Hematopoietic multipotent progenitor cell treated with erythropoietin and hydrocortisone succinate and interleukin-3 and kit ligand, for 8 days (in vitro differentiated cells): Measurements from ENCODE around the gene THYN1.
"Not testable (repeated sequence)": the region's sequence is repeated elsewhere in the genome, so short reads cannot be mapped to it uniquely, and the experiment has no call there.

Source experiments
- DNase-seq: peaks from one replicate; pipeline ENCODE4 v3.0.0-alpha.2; 2015

The THYN1 gene

GRCh38 chr11:134273317-134273712 is 20.2 kb upstream of the THYN1 start:
- DNase-seq = no peak

GRCh38 chr11:134272381-134273316 is 19.5 kb upstream of the THYN1 start:
- DNase-seq = no peak

GRCh38 chr11:134271978-134272377 is 18.8 kb upstream of the THYN1 start:
- no peak for DNase-seq

DNA sequence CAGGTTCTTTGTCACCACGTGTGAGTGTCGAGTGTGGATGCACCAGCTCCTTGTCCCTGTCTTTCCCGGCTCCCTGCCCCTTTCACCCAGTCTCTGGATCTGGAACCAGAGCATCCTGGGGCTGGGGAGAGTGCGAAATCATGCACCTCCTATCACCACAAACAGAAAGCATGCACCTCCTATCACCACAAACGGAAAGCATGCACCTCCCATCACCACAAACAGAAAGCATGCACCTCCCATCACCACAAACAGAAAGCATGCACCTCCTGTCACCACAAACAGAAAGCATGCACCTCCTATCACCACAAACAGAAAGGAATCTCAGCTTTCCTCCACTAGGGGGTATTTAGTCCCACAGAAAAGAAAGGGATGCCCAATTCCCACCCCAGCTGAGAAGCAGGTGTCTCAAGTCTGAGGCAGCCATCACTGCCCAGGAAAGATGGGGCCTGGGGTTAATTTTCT is 17.1 kb upstream of the THYN1 start:
- DNase-seq = no peak

GRCh38 chr11:134267966-134268365 is 14.8 kb upstream of the THYN1 start:
- DNase-seq = no peak

DNA sequence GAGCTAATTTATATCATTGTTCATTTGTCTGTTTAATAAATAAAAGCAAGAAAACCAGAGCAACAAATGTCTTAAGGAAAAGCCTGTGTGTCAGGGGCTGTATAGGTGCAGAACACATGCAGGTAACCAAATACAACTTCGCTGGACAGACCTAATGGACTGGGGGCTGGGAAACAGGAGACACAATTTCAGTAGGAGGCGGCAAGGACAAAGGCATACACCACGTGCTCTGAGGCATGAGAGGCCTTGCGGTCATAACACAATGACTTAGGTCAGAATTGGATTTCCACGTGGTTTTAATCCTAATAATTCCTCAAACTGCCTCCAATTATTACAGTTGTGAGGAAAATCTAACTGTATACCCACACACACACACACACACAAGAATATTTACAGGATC is 14.3 kb upstream of the THYN1 start:
- no peak for DNase-seq

DNA sequence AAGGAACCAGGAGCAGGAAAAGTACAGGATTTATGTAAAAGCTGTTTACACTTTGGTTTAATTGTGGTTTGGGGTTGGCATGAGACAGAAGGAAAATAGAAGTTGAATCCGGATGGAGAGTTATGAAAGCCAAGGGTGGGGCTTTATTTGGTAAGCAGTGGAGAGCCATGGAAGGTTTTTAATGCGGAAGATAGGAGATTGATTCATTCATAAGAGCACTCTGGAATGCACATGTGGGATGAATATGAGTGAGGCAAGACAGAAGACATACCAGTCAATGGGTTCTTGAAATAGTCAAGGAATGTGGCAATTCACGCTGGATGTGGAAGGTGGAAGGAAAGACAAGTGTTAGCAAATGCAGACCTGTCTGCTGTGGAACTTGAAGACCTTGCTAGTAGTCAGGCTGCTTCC is 13.7 kb upstream of the THYN1 start:
- DNase-seq = no peak

- no peak for DNase-seq
Observed at GRCh38 chr11:134266440-134266839, 13.3 kb upstream of the THYN1 start.

DNA sequence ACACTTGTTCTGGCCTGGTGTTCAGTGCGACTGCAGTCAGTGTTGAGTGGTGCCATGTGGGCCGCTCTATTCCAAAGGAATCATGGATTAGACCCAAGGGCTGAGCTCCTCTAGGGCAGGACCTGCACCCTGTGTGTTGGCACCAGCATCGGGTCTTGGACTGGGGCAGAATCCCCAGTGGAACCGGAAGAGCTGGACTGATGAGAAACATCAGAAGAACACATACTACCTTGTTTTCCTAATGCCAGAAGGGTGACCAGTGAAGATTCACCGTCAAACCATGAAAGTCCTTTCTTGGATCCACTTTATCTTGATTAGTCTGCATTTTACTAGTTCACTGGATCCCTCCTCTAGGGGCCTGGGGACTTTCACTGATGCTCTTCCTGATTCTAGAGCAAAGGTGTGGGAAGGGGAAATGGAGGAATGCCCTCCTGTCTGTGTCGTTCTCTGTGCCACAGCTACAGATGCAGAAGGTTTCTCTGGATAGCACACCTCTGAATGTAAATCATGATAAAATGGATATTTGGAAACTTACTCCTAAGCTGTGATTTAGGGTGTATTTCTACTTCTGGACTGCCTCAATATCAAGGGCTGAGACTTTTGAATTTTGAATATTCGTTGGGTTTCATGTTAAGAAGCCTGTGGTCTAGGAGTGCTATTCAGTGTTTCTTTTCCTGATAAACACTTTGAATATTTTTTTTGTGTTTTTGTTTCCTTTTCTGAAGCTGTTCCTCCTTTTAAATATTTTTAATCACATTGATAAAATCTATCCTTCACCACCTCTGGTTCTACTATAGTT is 12.0 kb upstream of the THYN1 start:
- DNase-seq = no peak

GRCh38 chr11:134261626-134262488 is 8.7 kb upstream of the THYN1 start:
- peak; percentile 46 for DNase-seq

DNA sequence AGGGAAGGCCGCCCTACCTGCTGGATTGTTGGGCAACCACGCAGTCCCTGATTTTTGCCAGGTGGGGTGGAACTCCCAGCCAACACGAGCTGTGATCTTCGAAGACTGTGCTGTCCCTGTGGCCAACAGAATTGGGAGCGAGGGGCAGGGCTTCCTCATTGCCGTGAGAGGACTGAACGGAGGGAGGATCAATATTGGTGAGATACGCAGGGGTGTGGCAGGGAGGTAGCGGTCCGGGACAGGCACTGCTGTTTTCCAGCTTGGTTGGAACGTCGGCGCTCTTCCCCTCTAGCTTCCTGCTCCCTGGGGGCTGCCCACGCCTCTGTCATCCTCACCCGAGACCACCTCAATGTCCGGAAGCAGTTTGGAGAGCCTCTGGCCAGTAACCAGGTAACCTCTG is 7.8 kb upstream of the THYN1 start:
- DNase-seq = no peak

- DNase-seq = no peak
Observed at GRCh38 chr11:134260503-134260902, 7.4 kb upstream of the THYN1 start.

DNA sequence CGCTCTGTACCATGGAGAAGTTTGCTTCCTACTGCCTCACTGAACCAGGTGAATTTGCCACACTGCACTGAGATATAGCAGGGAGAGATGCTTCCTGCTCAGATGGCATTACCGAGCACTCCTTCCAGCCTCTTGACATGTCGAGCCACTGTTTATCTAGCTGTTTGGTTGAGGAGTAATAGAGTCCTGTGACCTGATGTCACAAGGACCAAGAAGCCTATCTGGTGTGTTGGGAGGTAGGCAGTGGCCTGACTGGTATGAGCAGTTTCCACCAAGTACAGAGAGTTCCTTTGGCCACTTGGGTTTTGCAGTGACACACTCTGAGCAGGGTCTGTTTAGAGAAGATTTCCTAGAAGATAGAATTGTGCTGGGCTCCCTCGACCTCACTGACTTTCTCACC is 5.4 kb upstream of the THYN1 start:
- DNase-seq = no peak

- DNase-seq = no peak
Observed at GRCh38 chr11:134257101-134257500, 3.9 kb upstream of the THYN1 start.

DNA sequence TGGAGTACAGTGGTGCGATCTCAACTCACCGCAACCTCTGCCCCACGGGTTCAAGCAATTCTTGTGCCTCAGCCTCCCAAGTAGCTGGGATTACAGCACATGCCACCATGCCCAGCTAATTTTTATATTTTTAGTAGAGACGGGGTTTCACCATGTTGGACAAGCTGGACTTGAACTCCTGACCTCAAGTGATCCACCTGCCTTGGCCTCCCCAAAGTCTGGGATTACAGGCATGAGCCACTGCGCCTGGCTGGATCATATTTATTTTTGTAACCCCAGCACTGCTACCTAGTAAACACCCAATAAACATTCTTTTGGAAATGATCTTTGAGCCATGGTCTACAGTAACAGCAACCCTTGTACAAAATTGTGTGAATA is 2.0 kb upstream of the THYN1 start:
- not testable (repeated sequence) for DNase-seq

GRCh38 chr11:134254433-134255183 is 1.5 kb upstream of the THYN1 start:
- DNase-seq = no peak

GRCh38 chr11:134252346-134253187 is 585 bp downstream of the THYN1 start:
- no peak for DNase-seq

- DNase-seq = no peak
Observed at GRCh38 chr11:134250675-134251074, 2.5 kb downstream of the THYN1 start.

- no peak for DNase-seq
Observed at GRCh38 chr11:134250246-134250645, 2.9 kb downstream of the THYN1 start.

DNA sequence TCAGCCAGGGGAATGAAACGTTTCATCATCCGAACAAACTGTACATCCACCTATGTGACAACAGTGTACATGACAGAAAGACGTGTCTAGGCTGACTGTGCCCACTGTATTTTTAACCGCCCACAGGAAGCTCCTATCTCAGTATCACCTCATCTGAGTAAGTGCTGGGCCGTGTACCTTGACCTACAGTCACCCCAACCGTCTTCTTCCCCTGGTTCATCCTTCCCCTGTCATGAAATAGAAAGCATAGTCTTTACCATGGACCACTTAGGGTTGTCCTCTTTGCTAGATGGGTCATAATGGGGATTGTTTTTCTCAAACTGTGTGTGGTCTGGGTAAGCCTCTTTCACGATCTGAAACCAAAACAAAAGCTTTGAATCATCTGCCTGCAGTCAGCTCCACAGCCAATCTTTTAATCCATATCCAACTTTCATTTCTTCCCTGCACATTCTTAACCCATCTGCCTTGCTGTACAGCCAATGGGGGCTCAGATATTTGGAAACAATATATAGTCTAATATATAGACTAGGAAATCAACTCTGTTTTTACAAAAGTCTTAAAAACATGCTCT is 4.2 kb downstream of the THYN1 start:
- no peak for DNase-seq

DNA sequence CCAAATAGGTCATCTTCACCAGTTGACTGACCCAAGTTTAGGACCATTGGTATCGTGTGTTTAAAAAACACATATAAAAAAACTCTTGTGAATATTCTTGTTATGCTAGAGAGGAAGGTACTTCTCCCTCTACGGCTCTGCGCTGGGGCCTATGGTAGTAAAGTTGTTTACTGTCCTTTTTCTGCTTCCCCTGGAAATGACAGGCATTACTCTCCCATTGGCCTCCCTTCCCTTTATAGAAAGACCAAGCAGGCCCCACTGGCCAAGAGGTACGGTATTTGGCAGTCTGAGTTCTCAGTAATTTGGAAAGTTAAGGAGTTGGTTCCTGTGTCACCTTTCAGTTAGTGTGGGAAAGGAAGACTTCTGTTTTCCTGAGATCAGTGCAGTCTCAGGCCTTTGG is 6.5 kb downstream of the THYN1 start:
- DNase-seq = no peak
